Erythroblast (primary cell): ENCODE results near the gene TUT7.

Experiments used
- DNase-seq, 2 experiments: peaks; one replicate each; lab custom pipeline; 2025; lab: John Stamatoyannopoulos, UW
- GATA1 ChIP-seq: IDR thresholded peaks from 2 replicates; pipeline ENCODE4 v1.6.1; 2011; ENCODE audit warnings: low read depth, mild to moderate bottlenecking, control low read depth, low read length, moderate library complexity
- POLR2A ChIP-seq: IDR thresholded peaks from 2 replicates; pipeline ENCODE4 v1.6.1; 2011; ENCODE audit warnings: mild to moderate bottlenecking, low read length

The TUT7 gene

DNA sequence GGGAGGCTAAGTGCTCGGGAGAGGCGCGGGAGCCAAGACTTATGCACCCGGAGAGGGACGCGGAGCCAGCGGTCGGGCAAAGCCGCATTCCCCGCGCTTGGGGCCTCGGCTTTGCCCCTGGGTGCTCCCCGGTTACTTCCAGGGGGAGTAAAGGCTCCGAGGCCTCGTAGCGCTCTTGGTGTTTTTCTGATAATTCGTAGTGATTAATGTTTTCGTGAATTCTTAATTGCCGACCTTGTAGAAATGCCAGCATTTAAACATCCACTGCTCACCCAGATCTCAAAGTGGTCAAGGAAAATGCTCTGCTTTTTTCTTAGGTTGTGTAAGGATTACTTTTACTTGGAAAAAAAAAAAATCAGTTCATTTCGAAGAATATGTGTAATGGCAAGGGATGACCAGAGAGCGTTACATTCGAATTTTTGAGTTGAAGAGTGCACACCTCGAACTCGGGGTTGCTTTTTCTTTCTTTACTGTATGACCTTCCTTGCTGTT, 654 bp upstream of the TUT7 start:
- peak; percentile 34 to 53 for DNase-seq
- TF ChIP-seq POLR2A (no peak), GATA1 (no peak)

DNA sequence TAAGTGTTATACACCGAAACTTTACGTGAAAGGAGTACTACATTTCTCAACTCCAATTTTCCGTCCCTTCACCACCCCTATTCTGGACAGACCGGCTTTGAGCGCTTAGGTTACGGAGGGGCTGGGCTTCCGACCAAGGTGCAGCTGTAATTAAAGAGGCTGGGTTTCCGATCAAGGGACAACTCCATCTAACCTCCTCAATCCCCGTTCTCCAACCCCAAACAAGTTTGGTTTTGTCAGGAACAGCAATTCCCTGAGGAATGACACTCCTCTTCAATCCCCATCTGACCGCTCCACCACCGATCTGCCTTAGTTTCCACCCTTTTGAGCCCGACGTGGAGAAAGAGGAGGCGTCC, 577 bp downstream of the TUT7 start:
- peak; percentile 65 to 79 for DNase-seq
- TF ChIP-seq POLR2A: no peak
- TF ChIP-seq GATA1: no peak

DNA sequence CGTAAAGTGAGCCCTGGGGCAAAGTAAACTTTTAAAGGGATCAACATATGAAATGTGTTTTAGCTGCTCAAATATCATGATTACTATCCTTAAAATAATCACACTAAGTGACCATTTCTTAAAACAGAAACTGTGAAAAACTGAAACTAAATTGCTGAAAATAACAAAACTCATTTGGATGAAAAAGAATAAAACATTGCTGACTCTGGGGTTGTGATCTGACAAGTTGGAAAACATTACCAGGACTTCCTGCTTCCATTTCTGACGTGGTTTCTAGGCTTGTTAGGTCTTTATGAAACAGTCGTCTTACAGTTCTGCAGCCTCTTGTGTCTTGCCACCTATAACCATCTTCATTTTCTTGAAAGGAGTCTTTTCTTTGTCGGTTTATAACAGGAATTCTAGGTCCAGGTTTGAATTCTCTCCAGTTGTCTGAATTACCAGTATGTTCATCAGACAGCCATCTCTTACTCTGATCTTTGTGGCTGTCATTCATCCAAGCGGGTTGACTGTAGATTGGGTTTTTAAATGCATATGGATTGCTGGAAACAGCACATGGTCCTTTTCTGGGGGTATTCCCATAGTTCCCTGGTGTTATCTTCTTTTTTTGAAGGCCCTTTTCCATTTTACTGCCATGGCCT, 1.7 kb downstream of the TUT7 start:
- TF ChIP-seq POLR2A (no peak), GATA1 (no peak)
- peak; percentile 41 to 66 for DNase-seq

DNA sequence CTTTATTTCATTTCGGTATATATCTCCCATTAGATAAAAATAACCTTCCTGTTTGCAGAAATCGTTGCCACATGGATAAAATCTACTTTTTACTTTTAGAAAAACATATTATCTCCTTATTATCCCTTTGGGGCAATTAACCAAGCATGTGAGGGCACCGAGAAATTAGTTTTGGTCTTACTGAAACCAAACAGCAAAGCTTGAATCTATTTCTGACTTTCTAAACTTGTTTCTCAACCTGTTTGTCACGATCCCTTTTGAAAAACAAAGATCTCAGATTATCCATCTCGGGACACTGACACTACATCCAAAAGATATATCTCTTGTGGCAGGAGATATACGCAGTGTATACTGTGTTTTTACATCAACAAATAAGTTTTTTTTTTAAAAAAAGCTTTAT, 2.3 kb downstream of the TUT7 start:
- TF ChIP-seq GATA1: no peak
- no peak for TF ChIP-seq POLR2A
- peak; percentile 19 to 36 for DNase-seq

DNA sequence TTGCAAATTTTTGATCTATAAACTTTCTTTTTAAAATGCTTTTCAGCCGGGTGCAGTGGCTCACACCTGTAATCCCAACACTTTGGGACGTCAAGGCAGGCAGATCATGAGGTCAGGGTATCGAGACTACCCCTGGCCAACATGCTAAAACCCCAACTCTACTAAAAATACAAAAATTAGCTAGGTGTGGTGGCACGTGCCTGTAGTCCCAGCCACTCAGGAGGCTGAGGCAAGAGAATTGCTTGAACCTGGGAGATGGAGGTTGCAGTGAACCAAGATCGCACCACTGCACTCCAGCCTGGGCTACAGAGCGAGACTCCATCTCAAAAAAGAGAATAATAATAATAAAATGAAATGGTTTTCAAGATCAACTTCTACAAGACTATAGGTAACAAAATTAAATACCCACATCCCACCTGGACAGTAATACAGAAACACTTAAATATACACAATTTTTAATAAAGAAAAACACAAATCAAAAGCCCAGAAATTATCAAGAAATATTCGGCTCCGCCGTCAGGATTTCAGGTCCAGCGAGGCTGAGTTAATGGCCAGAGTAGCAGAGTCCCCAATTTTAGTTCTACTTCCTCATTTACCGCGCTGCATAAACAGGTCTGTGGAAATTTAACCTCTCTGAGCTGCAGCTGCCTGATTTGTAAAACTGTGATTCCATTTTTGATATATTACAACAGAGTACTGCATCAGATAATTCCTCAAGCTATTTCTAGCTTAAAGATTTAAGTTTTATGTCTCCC, 4.0 kb downstream of the TUT7 start:
- no peak for DNase-seq
- no peak for TF ChIP-seq POLR2A
- TF ChIP-seq GATA1: no peak

DNA sequence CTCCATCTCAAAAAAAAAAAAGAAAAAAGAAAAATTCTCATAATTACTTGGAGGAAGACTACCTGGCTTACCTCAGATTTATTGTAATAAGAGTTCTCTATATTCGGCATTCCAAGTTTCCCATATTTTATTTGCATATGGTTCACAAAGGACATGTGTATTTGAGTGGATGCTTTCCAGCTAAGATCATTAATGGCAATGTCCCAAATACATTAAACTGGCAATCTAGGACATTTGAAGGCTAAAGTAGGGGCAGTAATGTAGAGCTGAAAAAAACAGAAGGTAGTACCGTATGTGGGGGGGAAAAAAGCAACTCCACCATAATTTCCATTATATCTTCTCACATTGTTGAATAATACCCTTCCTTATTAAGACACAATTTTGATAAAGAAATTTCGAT, 4.9 kb downstream of the TUT7 start:
- no peak for TF ChIP-seq POLR2A
- no peak for TF ChIP-seq GATA1
- DNase-seq: no peak

DNA sequence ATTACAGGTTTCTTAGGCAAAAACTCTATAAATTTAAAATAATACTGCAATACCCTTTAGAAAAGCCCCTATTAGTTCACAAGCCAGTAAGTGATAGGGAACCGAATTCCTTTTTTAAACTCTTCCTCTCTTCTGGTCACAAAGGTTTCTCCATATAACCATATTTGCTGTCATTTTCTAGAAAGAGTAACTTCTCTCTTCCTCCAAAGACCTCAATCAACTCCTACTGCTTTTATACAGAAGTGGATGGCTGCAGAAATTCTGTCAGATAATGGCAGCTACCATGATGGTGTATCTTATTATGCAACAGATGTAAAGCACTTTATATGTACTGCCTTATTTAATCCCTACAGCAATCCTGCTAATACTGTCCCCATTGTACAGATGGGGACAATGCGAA, 6.2 kb downstream of the TUT7 start:
- TF ChIP-seq GATA1 (no peak), POLR2A (no peak)
- DNase-seq: no peak

DNA sequence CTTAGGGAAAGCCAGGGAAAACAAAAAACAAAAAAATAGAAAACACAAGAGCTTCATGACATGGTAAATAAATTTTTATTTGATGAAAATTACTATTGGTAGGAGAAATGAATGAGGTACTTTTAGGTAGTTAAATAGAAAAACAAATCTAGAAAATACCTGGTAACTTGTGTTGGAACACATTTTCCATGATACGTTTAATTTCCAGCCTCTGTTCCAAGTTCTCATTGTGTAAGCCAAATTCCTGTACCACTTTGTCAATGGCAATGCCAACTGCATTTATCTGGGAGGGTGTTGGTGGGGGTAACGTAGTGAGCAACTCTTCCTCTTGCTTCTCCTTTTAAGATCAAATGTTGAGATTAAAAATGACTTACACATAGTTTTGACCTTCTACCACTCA, 9.4 kb downstream of the TUT7 start:
- no peak for DNase-seq
- TF ChIP-seq POLR2A (no peak), GATA1 (no peak)

DNA sequence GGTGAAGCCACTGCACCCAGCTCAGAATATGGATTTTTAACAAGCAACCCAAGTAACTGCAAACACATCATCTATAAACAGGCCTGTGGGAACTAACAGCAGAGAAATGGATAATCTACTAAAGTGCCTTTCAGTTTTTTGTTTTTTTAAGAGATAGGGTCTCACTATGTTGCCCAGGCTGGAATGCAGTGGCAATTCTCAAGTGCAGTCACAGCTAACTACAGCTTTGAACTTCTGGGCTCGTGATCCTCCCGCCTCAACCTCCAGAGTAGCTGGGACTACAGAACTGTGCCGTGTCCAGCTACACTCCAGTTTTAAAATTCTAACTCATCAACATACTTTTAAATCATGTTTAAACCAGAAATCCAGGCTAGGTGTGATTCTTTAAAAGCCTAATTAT, 11.9 kb downstream of the TUT7 start:
- no peak for TF ChIP-seq GATA1
- TF ChIP-seq POLR2A: no peak
- no peak for DNase-seq

DNA sequence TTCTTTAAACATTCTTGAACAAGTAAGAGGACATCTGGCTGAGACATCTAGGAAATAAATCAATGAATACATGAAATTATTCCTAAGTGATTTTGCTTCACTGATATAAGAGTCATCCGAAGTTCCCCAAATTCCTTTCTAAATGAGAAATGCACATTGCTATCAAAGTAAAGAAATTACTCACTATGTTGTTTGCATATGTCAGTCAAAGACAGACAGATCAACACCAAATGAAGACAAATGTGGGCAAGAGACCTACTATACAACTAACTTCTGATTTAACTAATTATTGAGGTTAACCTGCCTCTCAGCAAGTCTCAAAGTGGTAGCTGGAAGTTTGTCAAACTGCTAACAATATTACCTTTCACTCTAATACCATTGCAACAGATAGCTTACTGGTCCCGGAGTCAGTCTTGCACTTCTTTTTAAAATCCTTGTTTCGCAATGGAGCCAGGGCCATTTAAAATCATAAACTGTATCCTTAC, 13.2 kb downstream of the TUT7 start:
- DNase-seq: no peak
- TF ChIP-seq GATA1 (no peak), POLR2A (no peak)

DNA sequence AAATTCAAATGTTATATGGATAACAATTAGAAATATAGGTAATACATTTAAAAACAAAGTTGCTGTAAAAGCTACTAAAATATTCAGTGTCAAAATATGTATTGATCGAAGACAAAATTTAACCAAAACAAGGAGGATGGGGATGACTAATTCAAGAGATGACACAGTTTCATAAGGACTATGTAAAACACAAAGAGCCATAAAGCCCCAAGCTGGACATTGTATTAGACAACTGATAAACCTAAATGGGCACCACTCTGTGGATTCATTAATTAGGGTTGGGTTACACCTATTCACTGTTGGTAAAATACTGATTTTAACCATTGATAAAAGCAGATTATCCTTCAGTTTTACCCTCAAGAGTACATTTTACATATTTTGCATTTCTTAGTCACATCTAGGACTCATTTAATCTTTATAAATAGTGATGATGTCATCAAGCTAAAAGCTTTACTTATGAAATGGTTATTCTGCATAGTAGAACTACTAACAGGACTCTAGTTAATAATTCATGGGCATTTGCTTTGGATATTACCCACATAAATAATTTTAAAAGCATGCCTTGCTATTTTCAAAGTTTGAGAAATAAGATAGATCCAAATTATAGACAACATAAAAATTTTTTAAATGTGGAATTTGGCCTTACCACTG, 13.7 kb downstream of the TUT7 start:
- TF ChIP-seq GATA1: no peak
- no peak for TF ChIP-seq POLR2A
- no peak for DNase-seq

DNA sequence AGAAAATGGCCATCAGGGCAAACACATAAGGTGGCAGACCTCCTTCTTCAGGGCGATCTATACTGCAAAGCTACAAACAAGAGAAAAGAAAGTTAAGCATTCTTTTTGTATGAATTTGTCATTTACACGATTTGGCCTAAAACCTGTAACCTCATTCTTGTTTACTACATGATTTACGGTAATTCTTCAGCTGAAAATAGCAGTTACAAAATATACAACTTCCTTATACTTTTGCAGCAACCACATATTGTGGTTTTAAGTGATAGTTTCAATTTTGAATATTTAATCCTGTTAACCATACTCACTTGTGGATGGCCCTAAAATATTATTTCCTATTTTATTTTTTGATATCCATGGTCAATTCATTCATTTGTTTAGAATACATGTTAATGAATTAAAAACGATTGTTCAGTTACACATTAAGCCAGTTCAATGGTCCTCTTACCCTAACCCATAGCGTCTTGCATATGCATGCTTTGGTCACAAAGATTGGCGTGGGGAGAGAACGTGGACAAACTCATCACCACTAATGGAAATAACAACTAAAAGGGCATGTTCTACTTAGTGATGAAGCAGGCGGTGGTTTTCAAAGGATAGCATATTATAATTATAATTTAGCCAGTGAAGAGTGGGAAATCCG, 16.6 kb downstream of the TUT7 start:
- no peak for DNase-seq
- TF ChIP-seq GATA1 (no peak), POLR2A (no peak)

DNA sequence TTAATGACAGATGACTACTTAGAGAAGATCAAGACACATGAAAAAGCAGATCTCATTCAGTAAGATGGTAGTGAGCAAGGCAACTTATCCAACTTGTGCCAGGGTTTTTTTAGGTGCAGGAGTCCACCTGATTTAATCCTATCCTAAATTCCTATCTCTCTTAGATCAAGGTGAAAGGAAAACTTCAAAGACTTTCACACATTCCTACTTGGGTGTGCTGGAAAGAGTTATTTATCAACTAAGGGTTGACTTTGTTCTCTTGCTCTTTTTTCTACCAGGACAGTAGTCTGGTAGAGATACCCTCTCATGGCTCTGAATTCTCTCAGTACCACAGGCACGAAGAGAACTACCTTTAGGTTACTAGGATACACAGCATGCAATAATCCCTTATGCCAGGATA, 18.2 kb downstream of the TUT7 start:
- no peak for DNase-seq
- TF ChIP-seq POLR2A (no peak), GATA1 (no peak)
